T-helper 2 cell treated with Interferon-gamma antibody and Interleukin-4, amounts not matched to agents 100 ng/mL and 5 ng/mL, for 36 hours (primary cell): ENCODE data around the gene MDH2. TPM values are rescaled to one million over a fixed set of nuclear protein-coding genes. Genes with fewer than 3 reads are reported as not detected.
"Not testable (repeated sequence)": the region's sequence is repeated elsewhere in the genome, so short reads cannot be mapped to it uniquely, and the experiment has no call there.

ENCODE experiments used
- intact Hi-C: fragments of 100-400 bp; cut with micrococcal nuclease; formaldehyde crosslinking; loops from one replicate; pipeline ENCODE4 v1.15.1; 2023
- total RNA-seq: library from RNA; stranded (reverse); gene quantifications from 2 replicates; pipeline ENCODE4 v1.2.3, GENCODE V29; 2022

Gene MDH2
- total RNA-seq, 1 donor from 2014 or later: 182 TPM

- intact Hi-C loops: no loop called here
Observed at GRCh38 chr7:76071316-76072242, 23.7 kb downstream of the MDH2 start.

- intact Hi-C loops: no loop called here
Observed at GRCh38 chr7:76072243-76073148, 24.6 kb downstream of the MDH2 start.

GRCh38 chr7:76073335-76073990 lies 25.6 kb downstream of the MDH2 start:
- intact Hi-C loops: no loop called here

- intact Hi-C loops: no loop called here
Observed at GRCh38 chr7:76074306-76074971, 26.5 kb downstream of the MDH2 start.

- intact Hi-C loops: loop anchor here (5.0 kb wide), 1 partner anchor 57 kb away; no protein-coding TSS in a partner anchor
Observed at GRCh38 chr7:76074972-76075370, 27.1 kb downstream of the MDH2 start.

- intact Hi-C loops: loop anchor here (5.0 kb wide), 1 partner anchor 55 kb away; no protein-coding TSS in a partner anchor
Observed at GRCh38 chr7:76076995-76077394, 29.1 kb downstream of the MDH2 start.

- intact Hi-C loops: loop anchor here (5.0 kb wide), 1 partner anchor 55 kb away; no protein-coding TSS in a partner anchor
Observed at GRCh38 chr7:76077435-76077834, 29.5 kb downstream of the MDH2 start.

GRCh38 chr7:76080204-76080603 lies 32.3 kb downstream of the MDH2 start:
- intact Hi-C loops: no loop called here

GRCh38 chr7:76084115-76084514 lies 36.2 kb downstream of the MDH2 start:
- intact Hi-C loops: not testable (repeated sequence)

GRCh38 chr7:76086070-76086469 lies 38.2 kb downstream of the MDH2 start:
- intact Hi-C loops: no loop called here

GRCh38 chr7:76087362-76087791 lies 39.5 kb downstream of the MDH2 start:
- intact Hi-C loops: not testable (repeated sequence)

GRCh38 chr7:76089865-76090475 lies 42.1 kb downstream of the MDH2 start:
- intact Hi-C loops: no loop called here

- intact Hi-C loops: no loop called here
Observed at GRCh38 chr7:76091506-76091905, 43.6 kb downstream of the MDH2 start.

- intact Hi-C loops: not testable (repeated sequence)
Observed at GRCh38 chr7:76093531-76093930, 45.6 kb downstream of the MDH2 start.

GRCh38 chr7:76094326-76094725 lies 46.4 kb downstream of the MDH2 start:
- intact Hi-C loops: not testable (repeated sequence)

- intact Hi-C loops: no loop called here
Observed at GRCh38 chr7:76095908-76096307, 48.0 kb downstream of the MDH2 start.

- intact Hi-C loops: loop anchor here (1.0 kb wide), 1 partner anchor 19 kb away; no protein-coding TSS in a partner anchor
Observed at GRCh38 chr7:76101693-76102437, 54.0 kb downstream of the MDH2 start.

GRCh38 chr7:76103788-76104187 lies 55.9 kb downstream of the MDH2 start:
- intact Hi-C loops: not testable (repeated sequence)

GRCh38 chr7:76106130-76106529 lies 58.2 kb downstream of the MDH2 start:
- intact Hi-C loops: not testable (repeated sequence)
